HL-60 (cell line): ENCODE results near the gene PDSS2.

Experiments
- CTCF ChIP-seq: IDR thresholded peaks from one replicate; pipeline ENCODE4 v1.5.1; 2011; ENCODE audit warnings: low read length, control low read depth, inconsistent platforms; ENCODE audit not compliant: insufficient read depth
- GABPA ChIP-seq: IDR thresholded peaks from 2 replicates; pipeline ENCODE4 v1.6.1; 2012; ENCODE audit warnings: low read depth
- POLR2AphosphoS5 ChIP-seq: IDR thresholded peaks from 2 replicates; pipeline ENCODE4 v1.6.1; 2012; ENCODE audit warnings: low read depth
- REST ChIP-seq: IDR thresholded peaks from 2 replicates; pipeline ENCODE4 v1.6.1; 2012; ENCODE audit warnings: low read depth; ENCODE audit not compliant: insufficient replicate concordance
- SPI1 ChIP-seq: IDR thresholded peaks from 2 replicates; pipeline ENCODE4 v1.6.1; 2012; ENCODE audit warnings: low read depth, mild to moderate bottlenecking, borderline replicate concordance

GRCh38 chr6:107121964-107122495 is 337.3 kb downstream of the PDSS2 start:
- TF ChIP-seq CTCF (no peak), POLR2AphosphoS5 (no peak), REST (no peak), SPI1 (no peak), GABPA (no peak)
